Coronary artery (tissue), 2 donors: ENCODE data around the gene KIAA0825.

Source experiments
- DNase-seq: peaks from one replicate; pipeline ENCODE4 v3.0.0-alpha.2; 2017; ENCODE audit warnings: low spot score
- H3K27ac ChIP-seq, 2 donors: fragments of 200-600 bp; sonication (generic); one replicate each; pipeline ENCODE4 v1.5.1; 2016 to 2019
- H3K4me3 ChIP-seq: fragments of 200-600 bp; sonication (generic); 2 replicates; pipeline ENCODE4 v1.5.1; 2016; ENCODE audit warnings: mild to moderate bottlenecking, moderate library complexity
- CTCF ChIP-seq: fragments of 200-600 bp; sonication (generic); IDR thresholded peaks from one replicate; pipeline ENCODE4 v1.5.1; 2019; ENCODE audit warnings: antibody characterized with exemption

The KIAA0825 gene

GRCh38 chr5:94260096-94260495 lies 358.3 kb downstream of the KIAA0825 start:
- DNase-seq, result no peak
- no peak for TF ChIP-seq CTCF
- H3K27ac ChIP-seq, result no peak overlapping the region
- no peak overlapping the region for H3K4me3 ChIP-seq

- no peak for TF ChIP-seq CTCF
- no peak overlapping the region for H3K4me3 ChIP-seq
- H3K27ac ChIP-seq, result no peak overlapping the region
- no peak for DNase-seq
Observed at GRCh38 chr5:94254214-94254613, 364.2 kb downstream of the KIAA0825 start.

GRCh38 chr5:94250985-94251384 lies 367.4 kb downstream of the KIAA0825 start:
- no peak for TF ChIP-seq CTCF
- no peak for DNase-seq
- H3K4me3 ChIP-seq, result no peak overlapping the region
- no peak overlapping the region for H3K27ac ChIP-seq

- H3K4me3 ChIP-seq, result no peak overlapping the region
- no peak overlapping the region for H3K27ac ChIP-seq
- no peak for DNase-seq
- no peak for TF ChIP-seq CTCF
Observed at GRCh38 chr5:94249430-94249829, 369.0 kb downstream of the KIAA0825 start.

- no peak for TF ChIP-seq CTCF
Observed at GRCh38 chr5:94248175-94248875, 370.1 kb downstream of the KIAA0825 start.

GRCh38 chr5:94245608-94246007 lies 372.8 kb downstream of the KIAA0825 start:
- Histone ChIP-seq H3K27ac (no peak overlapping the region), H3K4me3 (no peak overlapping the region)
- no peak for TF ChIP-seq CTCF
- DNase-seq, result no peak

More at GRCh38 chr5:94248175-94248875, 370.1 kb downstream of the KIAA0825 start:
- no peak overlapping the region for H3K27ac ChIP-seq
- H3K4me3 ChIP-seq, result no peak overlapping the region
- DNase-seq, result no peak

GRCh38 chr5:94244921-94245320 lies 373.5 kb downstream of the KIAA0825 start:
- no peak overlapping the region for H3K4me3 ChIP-seq
- no peak for TF ChIP-seq CTCF
- DNase-seq, result no peak

More at GRCh38 chr5:94244921-94245320, 373.5 kb downstream of the KIAA0825 start:
- H3K27ac ChIP-seq, result no peak overlapping the region
